Left ventricle myocardium inferior (tissue), 1 donor: ENCODE results near the gene SERPIND1. TPM values are rescaled to one million over a fixed set of nuclear protein-coding genes. Genes with fewer than 3 reads are reported as not detected.

Source experiments
- DNase-seq: peaks from one replicate; pipeline ENCODE4 v3.0.0-alpha.2; 2020
- H3K27ac ChIP-seq: fragments of 200-600 bp; replicated peaks from 2 replicates; pipeline ENCODE4 v1.8.0; 2021
- H3K27me3 ChIP-seq: fragments of 200-600 bp; 2 replicates; pipeline ENCODE4 v1.8.0; 2021; ENCODE audit warnings: low read depth
- H3K36me3 ChIP-seq: fragments of 200-600 bp; 2 replicates; pipeline ENCODE4 v1.8.0; 2021
- H3K4me1 ChIP-seq: fragments of 200-600 bp; 2 replicates; pipeline ENCODE4 v1.8.0; 2021
- H3K4me3 ChIP-seq: fragments of 200-600 bp; 2 replicates; pipeline ENCODE4 v1.8.0; 2021; ENCODE audit warnings: mild to moderate bottlenecking, moderate library complexity
- H3K9me3 ChIP-seq: fragments of 200-600 bp; replicated peaks from 2 replicates; pipeline ENCODE4 v1.8.0; 2021
- CTCF ChIP-seq: fragments of 200-600 bp; IDR thresholded peaks from 2 replicates; pipeline ENCODE4 v1.8.0; 2021; ENCODE audit warnings: antibody characterized with exemption, mild to moderate bottlenecking, borderline replicate concordance
- intact Hi-C: fragments of 100-400 bp; cut with micrococcal nuclease; formaldehyde crosslinking; loops from one replicate; pipeline ENCODE4 v1.11.0; 2022
- total RNA-seq: library from RNA; stranded (reverse); fragmentation: NEBNext Ultra II Directional; extraction: Animal tissue kit (Norgen Biotek cat#: 25700); gene quantifications from one replicate; pipeline ENCODE4 v1.2.1, GENCODE V29; 2021
- donor health status: DM: no; HTN: yes; CAD: no; lungs with severe emphysema.

The SERPIND1 gene
- total RNA-seq, 1 donor from 2014 or later = 0.16 TPM

GRCh38 chr22:20810645-20811044 is 36.7 kb downstream of the SERPIND1 start:
- Histone ChIP-seq H3K36me3 (peaks cover 90% of the 10 kb centered on the region), H3K4me3 (no peak overlapping the region), H3K27me3 (no peaks in the 10 kb centered on the region), H3K9me3 (no peaks in the 10 kb centered on the region), H3K27ac (no peak overlapping the region), H3K4me1 (no peaks in the 10 kb centered on the region)
- no peak for DNase-seq
- TF ChIP-seq CTCF = no peak
- intact Hi-C loops = no loop called here

GRCh38 chr22:20811171-20811570 is 37.3 kb downstream of the SERPIND1 start:
- H3K27ac ChIP-seq = no peak overlapping the region
- DNase-seq = no peak
- no peaks in the 10 kb centered on the region for H3K4me1 ChIP-seq
- TF ChIP-seq CTCF = no peak
- intact Hi-C loops = no loop called here
- H3K27me3 ChIP-seq = no peaks in the 10 kb centered on the region
- H3K36me3 ChIP-seq = peaks cover 90% of the 10 kb centered on the region
- H3K9me3 ChIP-seq = no peaks in the 10 kb centered on the region
- H3K4me3 ChIP-seq = no peak overlapping the region

- H3K4me1 ChIP-seq = no peaks in the 10 kb centered on the region
- no peak for TF ChIP-seq CTCF
- peaks cover 90% of the 10 kb centered on the region for H3K36me3 ChIP-seq
- H3K9me3 ChIP-seq = no peaks in the 10 kb centered on the region
- intact Hi-C loops = no loop called here
- no peak overlapping the region for H3K4me3 ChIP-seq
- no peak for DNase-seq
- H3K27me3 ChIP-seq = no peaks in the 10 kb centered on the region
- H3K27ac ChIP-seq = no peak overlapping the region
Measured at GRCh38 chr22:20811971-20812660, 38.2 kb downstream of the SERPIND1 start.

- peaks cover 87% of the 10 kb centered on the region for H3K36me3 ChIP-seq
- intact Hi-C loops = no loop called here
- no peak for TF ChIP-seq CTCF
Measured at GRCh38 chr22:20813056-20813455, 39.1 kb downstream of the SERPIND1 start.

GRCh38 chr22:20814221-20814808 is 40.4 kb downstream of the SERPIND1 start:
- intact Hi-C loops = no loop called here
- Histone ChIP-seq H3K36me3 (peaks cover 90% of the 10 kb centered on the region), H3K27me3 (no peaks in the 10 kb centered on the region), H3K4me1 (no peaks in the 10 kb centered on the region), H3K9me3 (no peaks in the 10 kb centered on the region), H3K27ac (no peak overlapping the region), H3K4me3 (no peak overlapping the region)
- no peak for DNase-seq
- no peak for TF ChIP-seq CTCF

More at GRCh38 chr22:20813056-20813455, 39.1 kb downstream of the SERPIND1 start:
- Histone ChIP-seq H3K4me1 (no peaks in the 10 kb centered on the region), H3K27me3 (no peaks in the 10 kb centered on the region), H3K27ac (no peak overlapping the region), H3K4me3 (no peak overlapping the region), H3K9me3 (no peaks in the 10 kb centered on the region)
- no peak for DNase-seq
